Body of pancreas (tissue), 4 donors: ENCODE data around the gene CCDC186. TPM values are rescaled to one million over a fixed set of nuclear protein-coding genes. Genes with fewer than 3 reads are reported as not detected.

Experiments
- ATAC-seq: fragments of 150-250 bp; one replicate; pipeline ENCODE4 v1.9.1; 2016
- DNase-seq, 4 donors: peaks; one replicate each; pipeline ENCODE4 v3.0.0-alpha.2; 2019
- H3K27ac ChIP-seq, 4 donors: fragments of 200-600 bp; sonication (generic); 1 replicate in 3 of 4; 2 replicates in 1 of 4; pipeline versions ENCODE4 v1.5.1 to v1.6.1; 2016 to 2019; ENCODE audit warnings: mild to moderate bottlenecking in 1 of 4, mixed read lengths in 1 of 4, moderate library complexity in 1 of 4
- H3K27me3 ChIP-seq, 2 donors: fragments of 200-600 bp; sonication (generic); one replicate each; pipeline ENCODE4 v1.6.0; 2016; ENCODE audit warnings: mild to moderate bottlenecking in 1 of 2
- H3K36me3 ChIP-seq, 2 donors: fragments of 200-600 bp; sonication (generic); replicated peaks in 1 of 2; 2 replicates each; pipeline ENCODE4 v1.5.1; 2016; ENCODE audit warnings: low read depth in 2 of 2; ENCODE audit not compliant: insufficient read depth in 1 of 2
- H3K4me1 ChIP-seq: fragments of 200-600 bp; sonication (generic); one replicate; pipeline ENCODE4 v1.6.0; 2016
- H3K4me3 ChIP-seq, 2 donors: fragments of 200-600 bp; sonication (generic); 1 replicate in 1 of 2; 2 replicates in 1 of 2; pipeline ENCODE4 v1.5.1; 2016 to 2019
- H3K9me3 ChIP-seq, 3 donors: fragments of 200-600 bp; sonication (generic); 1 replicate in 2 of 3; 2 replicates in 1 of 3; pipeline ENCODE4 v1.5.1; 2016
- CTCF ChIP-seq, 7 experiments: fragments of 450-650 bp in 4 of 7; fragments of 200-600 bp in 3 of 7; sonication (generic) in 3 of 7; IDR thresholded peaks; one replicate each; pipeline ENCODE4 v1.5.1; 2016 to 2019; ENCODE audit warnings: antibody characterized with exemption in 7 of 7
- POLR2A ChIP-seq, 3 donors: fragments of 450-650 bp; IDR thresholded peaks; one replicate each; pipeline ENCODE4 v1.6.1; 2016; ENCODE audit warnings: antibody characterized with exemption in 3 of 3, mild to moderate bottlenecking in 2 of 3
- WGBS, 2 donors: methylation state at CpG; one replicate each; pipeline ENCODE4 v1.1.5; 2017; 5-methylcytosine and 5-hydroxymethylcytosine counted together
- intact Hi-C: fragments of 100-400 bp; cut with DNase I; formaldehyde crosslinking; loops from one replicate; pipeline ENCODE4 v1.15.1; 2023
- total RNA-seq, 2 donors: library from RNA; depleted of rRNA; stranded (reverse); fragments of >200 nt; gene quantifications; one replicate each; pipeline ENCODE4 v1.1.0, GENCODE V29; 2016

Gene CCDC186
- total RNA-seq, 2 donors from 2014 or later, result 42.3 to 53.4 TPM

- no peak for DNase-seq
- 90 to 92% methylated on average over 3 of the region's 3 CpGs for WGBS, 2 donors
Observed at GRCh38 chr10:114138581-114138980, 35.4 kb downstream of the CCDC186 start.

DNA sequence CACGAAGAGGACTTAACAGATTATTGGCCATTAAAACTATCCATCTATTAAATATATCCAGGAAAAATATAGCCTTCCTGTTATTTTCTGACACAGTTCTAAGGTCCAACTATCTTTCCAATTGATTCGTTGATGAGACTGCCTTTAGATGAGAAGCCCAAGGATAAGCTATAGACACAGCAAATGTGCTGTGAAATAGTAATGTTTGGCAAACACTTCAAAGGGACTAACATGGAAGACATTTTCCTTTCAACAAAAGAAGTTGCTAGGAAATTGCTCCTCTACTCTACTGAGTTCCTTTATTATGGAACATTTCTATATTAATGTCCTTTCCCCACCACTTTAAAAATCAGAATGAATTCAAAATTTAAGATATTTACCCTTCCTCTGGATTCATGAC, 38.5 kb downstream of the CCDC186 start:
- 69 to 76% methylated on average over 2 of the region's 2 CpGs for WGBS, 2 donors
- TF ChIP-seq CTCF (IDR thresholded peaks at IDR 0.05) (no peak), POLR2A (IDR thresholded peaks at IDR 0.05) (no peak)
- DNase-seq, result no peak
- Histone ChIP-seq H3K9me3 (no peaks in the 10 kb centered on the region), H3K27me3 (no peaks in the 10 kb centered on the region), H3K4me3 (no peak overlapping the region), H3K27ac (no peak overlapping the region), H3K4me1 (no peaks in the 10 kb centered on the region), H3K36me3 (peaks cover 0 to 31% of the 10 kb centered on the region in 2 donors)
- intact Hi-C loops, result no loop called here
- no peak for ATAC-seq

More at GRCh38 chr10:114138581-114138980, 35.4 kb downstream of the CCDC186 start:
- H3K27ac ChIP-seq, result no peak overlapping the region
- H3K27me3 ChIP-seq, result no peaks in the 10 kb centered on the region
- no peaks in the 10 kb centered on the region for H3K9me3 ChIP-seq
- H3K4me1 ChIP-seq, result no peaks in the 10 kb centered on the region
- ATAC-seq, result no peak
- intact Hi-C loops, result no loop called here
- H3K36me3 ChIP-seq, result peaks cover 0 to 17% of the 10 kb centered on the region in 2 donors
- no peak overlapping the region for H3K4me3 ChIP-seq
- no peak for TF ChIP-seq POLR2A (IDR thresholded peaks at IDR 0.05)

DNA sequence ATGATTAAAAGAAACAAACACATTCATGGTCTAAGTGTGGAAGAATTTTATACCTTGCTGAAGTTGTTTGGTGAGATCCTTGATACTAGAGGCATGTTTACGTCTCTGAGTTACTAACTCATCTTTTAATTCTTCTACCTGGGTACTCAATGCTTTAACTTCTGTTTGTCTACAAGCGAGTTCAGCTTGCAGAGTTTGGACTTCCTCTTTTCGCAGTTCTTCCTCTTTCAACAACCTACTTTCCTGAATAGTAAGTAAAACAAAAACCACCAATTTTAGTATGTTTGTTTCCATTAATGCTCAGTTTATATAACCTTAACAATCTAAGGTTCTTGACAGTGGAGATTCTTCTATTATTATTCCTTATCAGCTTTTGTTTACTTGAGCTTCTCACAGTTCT, 42.9 kb downstream of the CCDC186 start:
- no peak for DNase-seq
- no peak for ATAC-seq
- Histone ChIP-seq H3K4me1 (no peaks in the 10 kb centered on the region), H3K36me3 (peaks cover 13 to 36% of the 10 kb centered on the region in 2 donors), H3K4me3 (no peak overlapping the region), H3K27me3 (no peaks in the 10 kb centered on the region), H3K9me3 (no peaks in the 10 kb centered on the region), H3K27ac (no peak overlapping the region)
- 68 to 81% methylated on average over 3 of the region's 3 CpGs for WGBS, 2 donors
- TF ChIP-seq CTCF (IDR thresholded peaks at IDR 0.05), result no peak
- no peak for TF ChIP-seq POLR2A (IDR thresholded peaks at IDR 0.05)
- intact Hi-C loops, result no loop called here

GRCh38 chr10:114121031-114121430, 53.0 kb downstream of the CCDC186 start:
- intact Hi-C loops, result no loop called here
- 97 to 100% methylated on average over 1 of the region's 1 CpG for WGBS, 2 donors
- Histone ChIP-seq H3K9me3 (no peaks in the 10 kb centered on the region), H3K4me3 (no peak overlapping the region), H3K4me1 (no peaks in the 10 kb centered on the region), H3K27me3 (no peaks in the 10 kb centered on the region), H3K36me3 (peaks cover 7 to 10% of the 10 kb centered on the region in 2 donors), H3K27ac (no peak overlapping the region)
- DNase-seq (no peak), ATAC-seq (no peak)
- TF ChIP-seq CTCF (IDR thresholded peaks at IDR 0.05) (no peak), POLR2A (IDR thresholded peaks at IDR 0.05) (no peak)

- Histone ChIP-seq H3K9me3 (no peaks in the 10 kb centered on the region), H3K4me3 (no peak overlapping the region), H3K27ac (no peak overlapping the region), H3K36me3 (peaks cover 0 to 2% of the 10 kb centered on the region in 2 donors), H3K27me3 (no peaks in the 10 kb centered on the region), H3K4me1 (no peaks in the 10 kb centered on the region)
- intact Hi-C loops, result loop anchor here (10.0 kb wide), 1 partner anchor 184 kb away; no protein-coding TSS in a partner anchor
- 66 to 74% methylated on average over 2 of the region's 2 CpGs for WGBS, 2 donors
- no peak for TF ChIP-seq POLR2A (IDR thresholded peaks at IDR 0.05)
- no peak for TF ChIP-seq CTCF (IDR thresholded peaks at IDR 0.05)
- ATAC-seq (no peak), DNase-seq (no peak)
Observed at GRCh38 chr10:114118514-114118913, 55.5 kb downstream of the CCDC186 start.
